ENCODE measurements around the gene ACAP1.

The ACAP1 gene

GRCh38 chr17:7317161-7317803 is 19.0 kb upstream of the ACAP1 start:
- TF ChIP-seq REST (IDR thresholded peaks at IDR 0.05; ENCODE audit: low read depth), result no peak
- TF ChIP-seq EGR1 (IDR thresholded peaks at IDR 0.05), result no peak
- TF ChIP-seq CEBPB (IDR thresholded peaks at IDR 0.05), result no peak
- no peak for TF ChIP-seq TEAD4 (IDR thresholded peaks at IDR 0.05)
- TF ChIP-seq CREB1 (IDR thresholded peaks at IDR 0.05; ENCODE audit: low read depth), result no peak
- no peak for TF ChIP-seq ZBTB7A (IDR thresholded peaks at IDR 0.05; ENCODE audit: low read depth)
- TF ChIP-seq EP300 (IDR thresholded peaks at IDR 0.05; ENCODE audit: borderline replicate concordance), result no peak
- TF ChIP-seq NFIC (IDR thresholded peaks at IDR 0.05), result no peak
- no peak for TF ChIP-seq YY1 (IDR thresholded peaks at IDR 0.05; ENCODE audit: low read depth)
- no peak for TF ChIP-seq RAD21 (IDR thresholded peaks at IDR 0.05; ENCODE audit: low read depth)
- TF ChIP-seq TAF1 (IDR thresholded peaks at IDR 0.05; ENCODE audit: low read depth), result no peak
- no peak for TF ChIP-seq MAX (IDR thresholded peaks at IDR 0.05)

- TF ChIP-seq CREB1 (IDR thresholded peaks at IDR 0.05; ENCODE audit: low read depth) (no peak), EGR1 (IDR thresholded peaks at IDR 0.05) (no peak), EP300 (IDR thresholded peaks at IDR 0.05; ENCODE audit: borderline replicate concordance) (no peak), USF1 (IDR thresholded peaks at IDR 0.05) (no peak)
Observed at GRCh38 chr17:7318121-7318860, 18.0 kb upstream of the ACAP1 start.

GRCh38 chr17:7321466-7321865 is 14.9 kb upstream of the ACAP1 start:
- TF ChIP-seq REST (IDR thresholded peaks at IDR 0.05; ENCODE audit: low read depth), result no peak
- TF ChIP-seq FOXM1 (IDR thresholded peaks at IDR 0.05; ENCODE audit: borderline replicate concordance, low read depth), result no peak
- TF ChIP-seq CEBPB (IDR thresholded peaks at IDR 0.05), result no peak
- TF ChIP-seq CREB1 (IDR thresholded peaks at IDR 0.05; ENCODE audit: low read depth), result no peak
- TF ChIP-seq TCF12 (IDR thresholded peaks at IDR 0.05; ENCODE audit: low read depth), result no peak

GRCh38 chr17:7322520-7323194 is 13.7 kb upstream of the ACAP1 start:
- peak; percentile 48; the same call in 1 of the 2 replicates for TF ChIP-seq TCF12 (IDR thresholded peaks at IDR 0.05; ENCODE audit: low read depth)
- TF ChIP-seq USF1 (IDR thresholded peaks at IDR 0.05), result no peak
- TF ChIP-seq TEAD4 (IDR thresholded peaks at IDR 0.05), result no peak
- TF ChIP-seq RAD21 (IDR thresholded peaks at IDR 0.05; ENCODE audit: low read depth), result no peak
- peak; percentile 75 for TF ChIP-seq NFIC (IDR thresholded peaks at IDR 0.05)
- TF ChIP-seq CREB1 (IDR thresholded peaks at IDR 0.05; ENCODE audit: low read depth), result no peak
- TF ChIP-seq MAX (IDR thresholded peaks at IDR 0.05), result no peak
- TF ChIP-seq TAF1 (IDR thresholded peaks at IDR 0.05; ENCODE audit: low read depth), result no peak
- no peak; the same call in 1 of the 2 replicates for TF ChIP-seq EGR1 (IDR thresholded peaks at IDR 0.05)
- TF ChIP-seq ZBTB7A (IDR thresholded peaks at IDR 0.05; ENCODE audit: low read depth), result no peak

- TF ChIP-seq EGR1 (IDR thresholded peaks at IDR 0.05) (no peak), RAD21 (IDR thresholded peaks at IDR 0.05; ENCODE audit: low read depth) (no peak), CREB1 (IDR thresholded peaks at IDR 0.05; ENCODE audit: low read depth) (no peak), REST (IDR thresholded peaks at IDR 0.05; ENCODE audit: low read depth) (no peak), TCF12 (IDR thresholded peaks at IDR 0.05; ENCODE audit: low read depth) (no peak), FOXM1 (IDR thresholded peaks at IDR 0.05; ENCODE audit: borderline replicate concordance, low read depth) (no peak), TEAD4 (IDR thresholded peaks at IDR 0.05) (no peak), MAX (IDR thresholded peaks at IDR 0.05) (no peak), CEBPB (IDR thresholded peaks at IDR 0.05) (no peak), EP300 (IDR thresholded peaks at IDR 0.05; ENCODE audit: borderline replicate concordance) (no peak), ZBTB7A (IDR thresholded peaks at IDR 0.05; ENCODE audit: low read depth) (no peak), TAF1 (IDR thresholded peaks at IDR 0.05; ENCODE audit: low read depth) (no peak), YY1 (IDR thresholded peaks at IDR 0.05; ENCODE audit: low read depth) (no peak), USF1 (IDR thresholded peaks at IDR 0.05) (no peak), NFIC (IDR thresholded peaks at IDR 0.05) (no peak)
Observed at GRCh38 chr17:7323731-7324437, 12.4 kb upstream of the ACAP1 start.
